Measurements from ENCODE around the gene SCN9A. TPM values are rescaled to one million over a fixed set of nuclear protein-coding genes. Genes with fewer than 3 reads are reported as not detected.

The SCN9A gene
- total RNA-seq, 4 donors from 2014 or later: 2.3 to 6.7 (median 5.1) TPM

GRCh38 chr2:166202778-166203177 is 173.0 kb downstream of the SCN9A start:
- Histone ChIP-seq H3K4me3 (replicated peaks in 1 of 3) (no peak overlapping the region), H3K9me3 (no peaks in the 10 kb centered on the region), H3K36me3 (no peaks in the 10 kb centered on the region), H3K27me3 (no peaks in the 10 kb centered on the region), H3K4me1 (no peaks in the 10 kb centered on the region), H3K27ac (no peak overlapping the region)
- DNase-seq: no peak
- TF ChIP-seq, protein P1, sequence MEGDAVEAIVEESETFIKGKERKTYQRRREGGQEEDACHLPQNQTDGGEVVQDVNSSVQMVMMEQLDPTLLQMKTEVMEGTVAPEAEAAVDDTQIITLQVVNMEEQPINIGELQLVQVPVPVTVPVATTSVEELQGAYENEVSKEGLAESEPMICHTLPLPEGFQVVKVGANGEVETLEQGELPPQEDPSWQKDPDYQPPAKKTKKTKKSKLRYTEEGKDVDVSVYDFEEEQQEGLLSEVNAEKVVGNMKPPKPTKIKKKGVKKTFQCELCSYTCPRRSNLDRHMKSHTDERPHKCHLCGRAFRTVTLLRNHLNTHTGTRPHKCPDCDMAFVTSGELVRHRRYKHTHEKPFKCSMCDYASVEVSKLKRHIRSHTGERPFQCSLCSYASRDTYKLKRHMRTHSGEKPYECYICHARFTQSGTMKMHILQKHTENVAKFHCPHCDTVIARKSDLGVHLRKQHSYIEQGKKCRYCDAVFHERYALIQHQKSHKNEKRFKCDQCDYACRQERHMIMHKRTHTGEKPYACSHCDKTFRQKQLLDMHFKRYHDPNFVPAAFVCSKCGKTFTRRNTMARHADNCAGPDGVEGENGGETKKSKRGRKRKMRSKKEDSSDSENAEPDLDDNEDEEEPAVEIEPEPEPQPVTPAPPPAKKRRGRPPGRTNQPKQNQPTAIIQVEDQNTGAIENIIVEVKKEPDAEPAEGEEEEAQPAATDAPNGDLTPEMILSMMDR (IDR thresholded peaks at IDR 0.05): no peak
- no peak for TF ChIP-seq POLR2A (IDR thresholded peaks at IDR 0.05)
- intact Hi-C loops (cut with DNase I): no loop called here

- TF ChIP-seq POLR2A (IDR thresholded peaks at IDR 0.05): no peak
- TF ChIP-seq, protein P1 (IDR thresholded peaks at IDR 0.05): no peak
- H3K9me3 ChIP-seq: no peaks in the 10 kb centered on the region
- H3K36me3 ChIP-seq: no peaks in the 10 kb centered on the region
- no peak overlapping the region for H3K27ac ChIP-seq
- intact Hi-C loops (cut with DNase I): no loop called here
- no peaks in the 10 kb centered on the region for H3K27me3 ChIP-seq
- DNase-seq: no peak
- H3K4me1 ChIP-seq: no peaks in the 10 kb centered on the region
- 69 to 87% methylated on average over 3 of the region's 3 CpGs for WGBS, 2 donors
- H3K4me3 ChIP-seq (replicated peaks in 1 of 3): no peak overlapping the region
Measured at GRCh38 chr2:166197446-166197845, 178.3 kb downstream of the SCN9A start.

DNA sequence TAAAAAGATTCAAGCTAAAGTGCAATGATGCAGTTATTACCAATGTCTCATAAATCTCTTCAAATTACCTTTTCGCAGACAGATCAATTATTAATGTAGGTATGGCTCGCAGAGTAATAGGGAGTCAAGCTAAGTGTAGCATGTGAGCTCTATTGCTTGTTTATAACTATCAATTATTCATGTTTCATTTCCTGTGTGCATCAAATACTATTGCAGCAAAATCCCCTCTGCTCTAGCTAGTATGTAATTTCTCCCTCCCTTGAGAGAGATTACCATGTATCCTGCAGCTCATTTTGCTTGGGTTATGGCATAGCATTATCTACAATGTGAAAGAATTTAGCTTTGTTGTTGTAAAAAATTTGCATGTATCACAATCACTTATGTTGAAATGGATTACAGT is 182.3 kb downstream of the SCN9A start:
- intact Hi-C loops (cut with DNase I): no loop called here
- TF ChIP-seq POLR2A (IDR thresholded peaks at IDR 0.05): no peak
- TF ChIP-seq, protein P1 (IDR thresholded peaks at IDR 0.05): no peak
- Histone ChIP-seq H3K4me1 (no peaks in the 10 kb centered on the region), H3K27ac (no peak overlapping the region), H3K4me3 (replicated peaks in 1 of 3) (no peak overlapping the region), H3K27me3 (no peaks in the 10 kb centered on the region), H3K9me3 (no peaks in the 10 kb centered on the region), H3K36me3 (no peaks in the 10 kb centered on the region)
- WGBS, 2 donors: 85 to 94% methylated on average over 2 of the region's 2 CpGs
- DNase-seq: no peak

- TF ChIP-seq, protein P1 (IDR thresholded peaks at IDR 0.05): no peak
- TF ChIP-seq POLR2A (IDR thresholded peaks at IDR 0.05): no peak
- Histone ChIP-seq H3K4me3 (replicated peaks in 1 of 3) (no peak overlapping the region), H3K36me3 (no peaks in the 10 kb centered on the region), H3K9me3 (no peaks in the 10 kb centered on the region), H3K27me3 (no peaks in the 10 kb centered on the region), H3K4me1 (no peaks in the 10 kb centered on the region), H3K27ac (no peak overlapping the region)
- no peak for DNase-seq
- intact Hi-C loops (cut with DNase I): no loop called here
- WGBS, 2 donors: 30 to 33% methylated on average over 3 of the region's 3 CpGs
Measured at GRCh38 chr2:166188084-166188483, 187.7 kb downstream of the SCN9A start.

- DNase-seq: no peak
- Histone ChIP-seq H3K4me3 (replicated peaks in 1 of 3) (no peak overlapping the region), H3K4me1 (no peaks in the 10 kb centered on the region), H3K9me3 (no peaks in the 10 kb centered on the region), H3K36me3 (no peaks in the 10 kb centered on the region), H3K27ac (no peak overlapping the region), H3K27me3 (no peaks in the 10 kb centered on the region)
- WGBS, 2 donors: 73 to 77% methylated on average over 3 of the region's 3 CpGs
- TF ChIP-seq POLR2A (IDR thresholded peaks at IDR 0.05): no peak
- TF ChIP-seq, protein P1 (IDR thresholded peaks at IDR 0.05): no peak
- intact Hi-C loops (cut with DNase I): no loop called here
Measured at GRCh38 chr2:166184789-166185188, 191.0 kb downstream of the SCN9A start.
